HG02840 (cell line): ENCODE data around the gene DNM2.
A peak's percentile ranks its signal among the peaks of the same experiment; 100 is the strongest.
"Not testable (repeated sequence)": the region's sequence is repeated elsewhere in the genome, so short reads cannot be mapped to it uniquely, and the experiment has no call there.

ENCODE experiments used
- ATAC-seq: cut with Tn5 transposase; IDR thresholded peaks from one replicate; pipeline ENCODE4 v1.9.1; 2021; ENCODE audit warnings: mild to moderate bottlenecking, moderate library complexity, moderate number of reproducible peaks; ENCODE audit not compliant: unreplicated experiment, low FRiP score

Gene DNM2

GRCh38 chr19:10717356-10718204 lies at the start of gene DNM2:
Gene DNM2, plus strand, starts transcription at chr19:10718079. Its CDS starts 164 bp downstream, at chr19:10718243.
- ATAC-seq: peak; percentile 90

GRCh38 chr19:10669246-10669645 lies 48.6 kb upstream of the DNM2 start:
- ATAC-seq: no peak

GRCh38 chr19:10670182-10670581 lies 47.7 kb upstream of the DNM2 start:
- no peak for ATAC-seq

GRCh38 chr19:10670876-10671804 lies 46.7 kb upstream of the DNM2 start:
- ATAC-seq: no peak

- not testable (repeated sequence) for ATAC-seq
Measured at GRCh38 chr19:10671922-10672321, 46.0 kb upstream of the DNM2 start.

- not testable (repeated sequence) for ATAC-seq
Measured at GRCh38 chr19:10675214-10675613, 42.7 kb upstream of the DNM2 start.

- no peak for ATAC-seq
Measured at GRCh38 chr19:10677751-10678150, 40.1 kb upstream of the DNM2 start.

GRCh38 chr19:10678813-10679212 lies 39.1 kb upstream of the DNM2 start:
- no peak for ATAC-seq

GRCh38 chr19:10679743-10680142 lies 38.1 kb upstream of the DNM2 start:
- ATAC-seq: no peak

- no peak for ATAC-seq
Measured at GRCh38 chr19:10680545-10681135, 37.2 kb upstream of the DNM2 start.

- ATAC-seq: no peak
Measured at GRCh38 chr19:10681658-10682057, 36.2 kb upstream of the DNM2 start.

- ATAC-seq: no peak
Measured at GRCh38 chr19:10682397-10683063, 35.3 kb upstream of the DNM2 start.

- ATAC-seq: no peak
Measured at GRCh38 chr19:10683064-10683426, 34.8 kb upstream of the DNM2 start.

- no peak for ATAC-seq
Measured at GRCh38 chr19:10683582-10683981, 34.3 kb upstream of the DNM2 start.

- ATAC-seq: no peak
Measured at GRCh38 chr19:10685210-10685609, 32.7 kb upstream of the DNM2 start.

- no peak for ATAC-seq
Measured at GRCh38 chr19:10686193-10686592, 31.7 kb upstream of the DNM2 start.

- no peak for ATAC-seq
Measured at GRCh38 chr19:10686661-10687517, 31.0 kb upstream of the DNM2 start.

GRCh38 chr19:10687518-10688288 lies 30.2 kb upstream of the DNM2 start:
- ATAC-seq: no peak
